ENCODE measurements around the gene TNFAIP8. TPM values are rescaled to one million over a fixed set of nuclear protein-coding genes. Genes with fewer than 3 reads are reported as not detected.

Gene TNFAIP8
- total RNA-seq, 1 donor from 2014 or later = 25.9 TPM

GRCh38 chr5:119404033-119404432 is 48.2 kb downstream of the TNFAIP8 start:
- FAIRE-seq (no peak), DNase-seq (ENCODE audit: low read depth) (no peak)
- Histone ChIP-seq H3K9me3 (ENCODE audit: insufficient read depth, low read depth, low read length) (no peaks in the 10 kb centered on the region), H4K20me1 (ENCODE audit: insufficient read depth, low read length) (no peaks in the 10 kb centered on the region), H3K79me2 (ENCODE audit: insufficient read depth, low read length) (no peaks in the 10 kb centered on the region), H3K9ac (ENCODE audit: low read length) (no peak overlapping the region), H3K4me2 (ENCODE audit: low read length) (no peak overlapping the region), H3K4me3 (ENCODE audit: insufficient read depth, low read depth, low read length) (no peak overlapping the region), H3K4me1 (ENCODE audit: insufficient read depth, low read length) (no peaks in the 10 kb centered on the region), H3K36me3 (ENCODE audit: insufficient read depth, low read length) (no peaks in the 10 kb centered on the region), H3K27me3 (ENCODE audit: insufficient read depth, low read length) (no peaks in the 10 kb centered on the region), H2AFZ (ENCODE audit: low read depth, low read length) (no peak overlapping the region), H3K27ac (ENCODE audit: low read depth, low read length) (no peak overlapping the region)
- Mint-ChIP-seq H3K9me3 (ENCODE audit: unreplicated experiment) (no peaks in the 10 kb centered on the region), H3K27me3 (ENCODE audit: low read depth, unreplicated experiment) (no peaks in the 10 kb centered on the region), H3K4me1 (ENCODE audit: low read depth, unreplicated experiment) (peaks cover 6% of the 10 kb centered on the region), H3K4me3 (ENCODE audit: unreplicated experiment) (no peak overlapping the region), H3K36me3 (ENCODE audit: low read depth, unreplicated experiment) (no peaks in the 10 kb centered on the region), H3K27ac (ENCODE audit: unreplicated experiment) (no peak overlapping the region)
- no peak for TF ChIP-seq CTCF (IDR thresholded peaks at IDR 0.05; ENCODE audit: insufficient read depth, low read depth, low read length)
- TF ChIP-seq EZH2 (IDR thresholded peaks at IDR 0.05; ENCODE audit: insufficient read depth, low read length) = no peak

- H3K27me3 Mint-ChIP-seq (ENCODE audit: low read depth, unreplicated experiment) = no peaks in the 10 kb centered on the region
- no peak overlapping the region for H3K4me3 ChIP-seq (ENCODE audit: insufficient read depth, low read depth, low read length)
- FAIRE-seq = no peak
Observed at GRCh38 chr5:119405419-119405818, 49.6 kb downstream of the TNFAIP8 start.

More at GRCh38 chr5:119405419-119405818, 49.6 kb downstream of the TNFAIP8 start:
- Histone ChIP-seq H4K20me1 (ENCODE audit: insufficient read depth, low read length) (no peaks in the 10 kb centered on the region), H3K36me3 (ENCODE audit: insufficient read depth, low read length) (no peaks in the 10 kb centered on the region), H3K4me2 (ENCODE audit: low read length) (no peak overlapping the region), H3K4me1 (ENCODE audit: insufficient read depth, low read length) (no peaks in the 10 kb centered on the region), H2AFZ (ENCODE audit: low read depth, low read length) (no peak overlapping the region), H3K27me3 (ENCODE audit: insufficient read depth, low read length) (no peaks in the 10 kb centered on the region), H3K9ac (ENCODE audit: low read length) (no peak overlapping the region), H3K27ac (ENCODE audit: low read depth, low read length) (no peak overlapping the region), H3K9me3 (ENCODE audit: insufficient read depth, low read depth, low read length) (no peaks in the 10 kb centered on the region), H3K79me2 (ENCODE audit: insufficient read depth, low read length) (no peaks in the 10 kb centered on the region)
- no peaks in the 10 kb centered on the region for H3K9me3 Mint-ChIP-seq (ENCODE audit: unreplicated experiment)
- H3K27ac Mint-ChIP-seq (ENCODE audit: unreplicated experiment) = no peak overlapping the region
- no peak overlapping the region for H3K4me3 Mint-ChIP-seq (ENCODE audit: unreplicated experiment)
- peaks cover 6% of the 10 kb centered on the region for H3K4me1 Mint-ChIP-seq (ENCODE audit: low read depth, unreplicated experiment)
- no peaks in the 10 kb centered on the region for H3K36me3 Mint-ChIP-seq (ENCODE audit: low read depth, unreplicated experiment)
- no peak for DNase-seq (ENCODE audit: low read depth)
- no peak for TF ChIP-seq EZH2 (IDR thresholded peaks at IDR 0.05; ENCODE audit: insufficient read depth, low read length)
- no peak for TF ChIP-seq CTCF (IDR thresholded peaks at IDR 0.05; ENCODE audit: insufficient read depth, low read depth, low read length)
